Naive thymus-derived CD4-positive, alpha-beta T cell (primary cell): ENCODE measurements around the gene ARMC6. TPM values are rescaled to one million over a fixed set of nuclear protein-coding genes. Genes with fewer than 3 reads are reported as not detected.
A peak's percentile ranks its signal among the peaks of the same experiment; 100 is the strongest.
"Not testable (repeated sequence)": the region's sequence is repeated elsewhere in the genome, so short reads cannot be mapped to it uniquely, and the experiment has no call there.

Source experiments
- ATAC-seq: fragments of 150-1000 bp; cut with Tn5 transposase; 2 replicates; pipeline ENCODE4 v1.10.0; 2021; ENCODE audit warnings: mild to moderate bottlenecking, moderate library complexity
- CTCF ChIA-PET: fragments of 350-600 bp; sonication (Branson Sonifier 250); formaldehyde crosslinking; loops from one replicate; lab custom pipeline; 2021; ENCODE audit warnings: antibody characterized with exemption; lab: Charles Lee
- POLR2A ChIA-PET: fragments of 350-600 bp; sonication (Branson Sonifier 250); formaldehyde crosslinking; loops from one replicate; lab custom pipeline; 2021; ENCODE audit warnings: antibody characterized with exemption, inconsistent platforms; lab: Charles Lee
- DNase-seq, 9 donors: peaks; one replicate each; pipeline versions ENCODE4 v3.0.0 to v3.0.0-alpha.2; 2020 to 2022; ENCODE audit warnings: mixed read lengths in 1 of 9
- H3K27ac ChIP-seq: one replicate; pipeline ENCODE4 v1.7.0; 2013; ENCODE audit warnings: mild to moderate bottlenecking, low read depth, low read length, moderate library complexity
- H3K27me3 ChIP-seq, 2 donors: one replicate each; pipeline ENCODE4 v1.7.0; 2013; ENCODE audit warnings: low read length in 2 of 2, mild to moderate bottlenecking in 2 of 2, moderate library complexity in 2 of 2; ENCODE audit not compliant: control insufficient read depth in 2 of 2, insufficient read depth in 2 of 2
- H3K36me3 ChIP-seq, 3 experiments: 1 replicate in 2 of 3; 2 replicates in 1 of 3; pipeline ENCODE4 v1.7.0; 2013; ENCODE audit warnings: low read length in 3 of 3, mild to moderate bottlenecking in 3 of 3, moderate library complexity in 1 of 3; ENCODE audit not compliant: insufficient read depth in 3 of 3, control insufficient read depth in 2 of 3
- H3K4me1 ChIP-seq, 2 donors: one replicate each; pipeline ENCODE4 v1.7.0; 2013; ENCODE audit warnings: low read length in 2 of 2, mild to moderate bottlenecking in 2 of 2, moderate library complexity in 1 of 2; ENCODE audit not compliant: control insufficient read depth in 2 of 2, insufficient read depth in 2 of 2
- H3K4me3 ChIP-seq: 2 replicates; pipeline ENCODE4 v1.7.0; 2013; ENCODE audit warnings: mild to moderate bottlenecking, low read length
- H3K9me3 ChIP-seq, 3 experiments: 1 replicate in 2 of 3; 2 replicates in 1 of 3; pipeline ENCODE4 v1.7.0; 2013; ENCODE audit warnings: low read length in 3 of 3; ENCODE audit not compliant: control insufficient read depth in 2 of 3
- H3K27ac Mint-ChIP-seq, 9 donors: one replicate each; pipeline ENCODE4 v1.8.0; 2020 to 2022; ENCODE audit warnings: mixed read lengths in 9 of 9, mild to moderate bottlenecking in 8 of 9, moderate library complexity in 5 of 9, inconsistent platforms in 2 of 9
- H3K27me3 Mint-ChIP-seq, 5 donors: one replicate each; pipeline ENCODE4 v1.8.0; 2021 to 2022; ENCODE audit warnings: mixed read lengths in 5 of 5, mild to moderate bottlenecking in 1 of 5
- H3K36me3 Mint-ChIP-seq, 5 donors: one replicate each; pipeline ENCODE4 v1.8.0; 2020 to 2022; ENCODE audit warnings: mixed read lengths in 5 of 5, mild to moderate bottlenecking in 3 of 5, inconsistent platforms in 1 of 5
- H3K4me1 Mint-ChIP-seq, 7 donors: one replicate each; pipeline ENCODE4 v1.8.0; 2020 to 2022; ENCODE audit warnings: mixed read lengths in 7 of 7, mild to moderate bottlenecking in 3 of 7, inconsistent platforms in 1 of 7
- H3K4me3 Mint-ChIP-seq, 10 donors: one replicate each; pipeline ENCODE4 v1.8.0; 2020 to 2022; ENCODE audit warnings: mild to moderate bottlenecking in 10 of 10, mixed read lengths in 10 of 10, moderate library complexity in 6 of 10, inconsistent platforms in 2 of 10
- H3K9me3 Mint-ChIP-seq, 11 donors: one replicate each; pipeline ENCODE4 v1.8.0; 2020 to 2022; ENCODE audit warnings: mixed read lengths in 11 of 11, mild to moderate bottlenecking in 4 of 11, inconsistent platforms in 1 of 11, moderate library complexity in 1 of 11
- intact Hi-C, 2 donors: fragments of 100-400 bp; cut with micrococcal nuclease; formaldehyde crosslinking; loops; one replicate each; pipeline ENCODE4 v1.15.1; 2023
- polyA plus RNA-seq, 2 donors: library from polyadenylated mRNA; unstranded; fragments of 300-500 nt; fragmentation: Illumina TruSeq; gene quantifications; one replicate each; pipeline ENCODE4 v1.2.3, GENCODE V29; 2021
- total RNA-seq, 6 experiments: library from RNA in 5 of 6; stranded (reverse) in 5 of 6; gene quantifications; 1 replicate in 5 of 6; 2 replicates in 1 of 6; pipeline ENCODE4 v1.2.3 and lab custom pipeline; 2021 to 2026

ARMC6 gene
- total and polyA plus RNA-seq, 7 experiments from 2014 or later: 14.0 to 41.9 (median 16.2) TPM

GRCh38 chr19:19010551-19010950, 22.9 kb upstream of the ARMC6 start:
- CTCF ChIA-PET: no interaction called here
- no peak for DNase-seq
- no peaks in the 10 kb centered on the region for H3K27me3 ChIP-seq
- no peaks in the 10 kb centered on the region for H3K9me3 ChIP-seq
- peaks cover 0 to 75% (median 8%) of the 10 kb centered on the region in 3 experiments for H3K36me3 ChIP-seq
- no peak overlapping the region for H3K4me3 ChIP-seq
- peaks cover 0 to 2% (median 0%) of the 10 kb centered on the region in 11 donors for H3K9me3 Mint-ChIP-seq
- peak; percentile 42 for ATAC-seq
- peaks cover 5 to 57% (median 19%) of the 10 kb centered on the region in 5 donors for H3K36me3 Mint-ChIP-seq
- H3K27ac ChIP-seq: no peak overlapping the region
- H3K4me1 Mint-ChIP-seq: peaks cover 0 to 1% (median 0%) of the 10 kb centered on the region in 7 donors
- intact Hi-C loops: no loop called here
- POLR2A ChIA-PET: no interaction called here
- H3K4me3 Mint-ChIP-seq: no peak overlapping the region
- no peak overlapping the region for H3K27ac Mint-ChIP-seq
- H3K27me3 Mint-ChIP-seq: no peaks in the 10 kb centered on the region
- H3K4me1 ChIP-seq: no peaks in the 10 kb centered on the region

DNA sequence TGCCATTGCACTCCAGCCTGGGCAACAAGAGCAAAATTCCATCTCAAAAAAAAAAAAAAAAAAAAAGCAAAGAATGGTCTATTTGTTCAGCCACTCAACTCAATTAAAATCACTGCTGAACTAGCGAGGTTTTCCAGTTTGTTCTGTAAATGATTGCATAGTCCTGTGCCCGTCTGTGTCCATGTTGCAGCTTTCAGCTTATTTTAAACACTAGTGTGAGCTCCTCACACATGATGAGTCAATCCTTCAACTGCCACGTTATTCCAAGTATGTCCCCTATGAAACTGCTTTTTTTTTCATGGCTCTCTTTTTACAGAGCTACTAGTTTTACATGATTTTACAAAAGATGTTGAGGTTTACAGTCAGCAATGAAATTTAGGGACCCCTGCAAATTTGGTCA, 12.3 kb upstream of the ARMC6 start:
- Mint-ChIP-seq H3K4me3 (no peak overlapping the region), H3K9me3 (no peaks in the 10 kb centered on the region), H3K4me1 (peaks cover 20 to 34% (median 31%) of the 10 kb centered on the region in 7 donors), H3K27ac (peak overlapping the region in 1 of 9 donors; percentile 56), H3K36me3 (peaks cover 6 to 41% (median 28%) of the 10 kb centered on the region in 5 donors), H3K27me3 (no peaks in the 10 kb centered on the region)
- DNase-seq (no peak), ATAC-seq (no peak)
- no peaks in the 10 kb centered on the region for H3K9me3 ChIP-seq
- ChIA-PET POLR2A (interaction anchor here (0.6 kb wide), 1 partner anchor 95 kb away, joined by 3 read pairs; no protein-coding TSS in a partner anchor), CTCF (interaction anchor here (0.6 to 0.7 kb wide), 3 partner anchors 101 to 1744 kb away, joined by 3 to 6 read pairs (median 4); partner anchors contain the start of gene DDX49)
- no peak overlapping the region for H3K27ac ChIP-seq
- H3K27me3 ChIP-seq: no peaks in the 10 kb centered on the region
- no peaks in the 10 kb centered on the region for H3K4me1 ChIP-seq
- intact Hi-C loops: no loop called here
- H3K36me3 ChIP-seq: peaks cover 16 to 67% (median 22%) of the 10 kb centered on the region in 3 experiments
- no peak overlapping the region for H3K4me3 ChIP-seq

GRCh38 chr19:19022380-19022961, 10.9 kb upstream of the ARMC6 start:
- no peaks in the 10 kb centered on the region for H3K9me3 Mint-ChIP-seq
- no peaks in the 10 kb centered on the region for H3K4me1 ChIP-seq
- peaks cover 16 to 65% (median 16%) of the 10 kb centered on the region in 3 experiments for H3K36me3 ChIP-seq
- H3K27ac Mint-ChIP-seq: peak overlapping the region in 6 of 9 donors; percentile 33 to 71 (median 48)
- ChIA-PET CTCF (no interaction called here), POLR2A (no interaction called here)
- H3K4me3 Mint-ChIP-seq: peak overlapping the region in 3 of 10 donors; percentile 19 to 67 (median 20)
- peaks cover 24 to 47% (median 41%) of the 10 kb centered on the region in 7 donors for H3K4me1 Mint-ChIP-seq
- no peaks in the 10 kb centered on the region for H3K27me3 ChIP-seq
- H3K4me3 ChIP-seq: no peak overlapping the region
- ATAC-seq (no peak), DNase-seq (no peak)
- H3K27me3 Mint-ChIP-seq: no peaks in the 10 kb centered on the region
- intact Hi-C loops: no loop called here
- H3K9me3 ChIP-seq: no peaks in the 10 kb centered on the region
- no peak overlapping the region for H3K27ac ChIP-seq
- H3K36me3 Mint-ChIP-seq: peaks cover 3 to 42% (median 31%) of the 10 kb centered on the region in 5 donors

DNA sequence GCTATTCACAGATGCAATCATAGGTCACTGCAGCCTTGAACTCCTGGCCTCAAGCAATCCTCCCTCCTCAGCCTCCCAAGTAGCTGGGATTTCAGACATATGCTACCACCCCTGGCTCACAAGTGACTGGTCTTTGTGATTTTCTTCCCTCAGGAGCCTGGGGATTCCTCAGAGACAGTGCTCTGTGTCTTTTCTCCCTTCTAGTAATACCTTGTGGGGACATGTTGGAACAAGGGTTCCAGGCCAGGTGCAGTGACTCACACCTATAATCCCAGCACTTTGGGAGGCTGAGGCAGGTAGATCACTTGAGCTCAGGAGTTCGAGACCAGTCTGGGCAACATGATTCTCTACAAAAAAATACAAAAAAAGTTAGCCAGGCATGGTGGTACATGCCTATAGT, 10.0 kb upstream of the ARMC6 start:
- H3K4me1 ChIP-seq, H3K27me3 ChIP-seq, H3K27me3 Mint-ChIP-seq, H3K27ac ChIP-seq, H3K4me3 ChIP-seq, H3K9me3 Mint-ChIP-seq, CTCF ChIA-PET, H3K9me3 ChIP-seq, POLR2A ChIA-PET, ATAC-seq, DNase-seq, intact Hi-C loops: not testable (repeated sequence)
- peaks cover 7 to 49% (median 36%) of the 10 kb centered on the region in 5 donors for H3K36me3 Mint-ChIP-seq
- peak overlapping the region in 1 of 10 donors; percentile 20 for H3K4me3 Mint-ChIP-seq
- peaks cover 16 to 66% (median 19%) of the 10 kb centered on the region in 3 experiments for H3K36me3 ChIP-seq
- peak overlapping the region in 2 of 9 donors; percentile 24 to 60 for H3K27ac Mint-ChIP-seq
- H3K4me1 Mint-ChIP-seq: peaks cover 27 to 54% (median 47%) of the 10 kb centered on the region in 7 donors

- Histone ChIP-seq H3K27me3 (no peaks in the 10 kb centered on the region), H3K27ac (no peak overlapping the region), H3K4me1 (peaks cover 0 to 5% of the 10 kb centered on the region in 2 donors), H3K4me3 (no peak overlapping the region), H3K36me3 (peaks cover 11 to 76% (median 21%) of the 10 kb centered on the region in 3 experiments), H3K9me3 (no peaks in the 10 kb centered on the region)
- intact Hi-C loops: no loop called here
- ATAC-seq (no peak), DNase-seq (no peak)
- Mint-ChIP-seq H3K27ac (peak overlapping the region in 1 of 9 donors; percentile 21), H3K27me3 (no peaks in the 10 kb centered on the region), H3K9me3 (no peaks in the 10 kb centered on the region), H3K4me1 (peaks cover 30 to 62% (median 58%) of the 10 kb centered on the region in 7 donors), H3K4me3 (no peak overlapping the region), H3K36me3 (peaks cover 8 to 53% (median 36%) of the 10 kb centered on the region in 5 donors)
- ChIA-PET POLR2A (no interaction called here), CTCF (interaction anchor here (0.5 kb wide), 1 partner anchor 133 kb away, joined by 4 read pairs; no protein-coding TSS in a partner anchor)
These were observed 7.5 kb upstream of the ARMC6 start for GRCh38 chr19:19025861-19026260.

- CTCF ChIA-PET: no interaction called here
- no peak overlapping the region for H3K4me3 ChIP-seq
- ATAC-seq: peak; percentile 29
- H3K27ac Mint-ChIP-seq: peak overlapping the region in 1 of 9 donors; percentile 68
- H3K4me3 Mint-ChIP-seq: peak overlapping the region in 1 of 10 donors; percentile 38
- no peak overlapping the region for H3K27ac ChIP-seq
- no peaks in the 10 kb centered on the region for H3K27me3 Mint-ChIP-seq
- peaks cover 8 to 55% (median 35%) of the 10 kb centered on the region in 5 donors for H3K36me3 Mint-ChIP-seq
- DNase-seq: no peak
- H3K9me3 ChIP-seq: no peaks in the 10 kb centered on the region
- intact Hi-C loops: no loop called here
- H3K4me1 Mint-ChIP-seq: peaks cover 30 to 65% (median 55%) of the 10 kb centered on the region in 7 donors
- H3K9me3 Mint-ChIP-seq: no peaks in the 10 kb centered on the region
- peaks cover 0 to 5% of the 10 kb centered on the region in 2 donors for H3K4me1 ChIP-seq
- peaks cover 11 to 76% (median 21%) of the 10 kb centered on the region in 3 experiments for H3K36me3 ChIP-seq
- POLR2A ChIA-PET: no interaction called here
- no peaks in the 10 kb centered on the region for H3K27me3 ChIP-seq
These were observed 7.0 kb upstream of the ARMC6 start for GRCh38 chr19:19026299-19026971.
